ENCODE measurements around the gene CLEC1B.
"Not testable (repeated sequence)": the region's sequence is repeated elsewhere in the genome, so short reads cannot be mapped to it uniquely, and the experiment has no call there.

CLEC1B gene

GRCh38 chr12:9999016-9999415, at the start of gene CLEC1B:
CLEC1B (minus strand) TSS chr12:9999121; CDS start chr12:9999100, 21 bp downstream.
- DNase-seq (ENCODE audit: low spot score) = no peak

GRCh38 chr12:10048526-10048925, 49.6 kb upstream of the CLEC1B start:
- DNase-seq (ENCODE audit: low spot score) = no peak

- no peak for DNase-seq (ENCODE audit: low spot score)
Measured at GRCh38 chr12:10042167-10042566, 43.2 kb upstream of the CLEC1B start.

GRCh38 chr12:10033783-10034545, 35.0 kb upstream of the CLEC1B start:
- DNase-seq (ENCODE audit: low spot score) = peak; percentile 27

- no peak for DNase-seq (ENCODE audit: low spot score)
Measured at GRCh38 chr12:10031771-10032175, 32.9 kb upstream of the CLEC1B start.

GRCh38 chr12:10031321-10031720, 32.4 kb upstream of the CLEC1B start:
- no peak for DNase-seq (ENCODE audit: low spot score)

- no peak for DNase-seq (ENCODE audit: low spot score)
Measured at GRCh38 chr12:10030446-10030845, 31.5 kb upstream of the CLEC1B start, which contains the start of gene CLEC9A. CLEC9A (plus strand) TSS chr12:10030682; CDS start chr12:10052688, 22,006 bp downstream.

- DNase-seq (ENCODE audit: low spot score) = peak; percentile 19
Measured at GRCh38 chr12:10027721-10028120, 28.8 kb upstream of the CLEC1B start.

- no peak for DNase-seq (ENCODE audit: low spot score)
Measured at GRCh38 chr12:10027311-10027710, 28.4 kb upstream of the CLEC1B start.

GRCh38 chr12:10026666-10027065, 27.7 kb upstream of the CLEC1B start:
- not testable (repeated sequence) for DNase-seq (ENCODE audit: low spot score)

- DNase-seq (ENCODE audit: low spot score) = no peak
Measured at GRCh38 chr12:10025236-10025635, 26.3 kb upstream of the CLEC1B start.

GRCh38 chr12:10021342-10021741, 22.4 kb upstream of the CLEC1B start:
- no peak for DNase-seq (ENCODE audit: low spot score)

- no peak for DNase-seq (ENCODE audit: low spot score)
Measured at GRCh38 chr12:10018386-10018785, 19.5 kb upstream of the CLEC1B start.

- DNase-seq (ENCODE audit: low spot score) = no peak
Measured at GRCh38 chr12:10016881-10017280, 18.0 kb upstream of the CLEC1B start.

- no peak for DNase-seq (ENCODE audit: low spot score)
Measured at GRCh38 chr12:10015450-10015849, 16.5 kb upstream of the CLEC1B start.

GRCh38 chr12:10012630-10013330, 13.9 kb upstream of the CLEC1B start:
- DNase-seq (ENCODE audit: low spot score) = no peak

GRCh38 chr12:10001171-10001776, 2.4 kb upstream of the CLEC1B start:
- no peak for DNase-seq (ENCODE audit: low spot score)

GRCh38 chr12:9992296-9992695, 6.6 kb downstream of the CLEC1B start:
- no peak for DNase-seq (ENCODE audit: low spot score)

- DNase-seq (ENCODE audit: low spot score) = no peak
Measured at GRCh38 chr12:9991876-9992275, 7.0 kb downstream of the CLEC1B start.

GRCh38 chr12:9980126-9980525, 18.8 kb downstream of the CLEC1B start:
- no peak for DNase-seq (ENCODE audit: low spot score)

- no peak for DNase-seq (ENCODE audit: low spot score)
Measured at GRCh38 chr12:9977916-9978315, 21.0 kb downstream of the CLEC1B start.

GRCh38 chr12:9976626-9977025, 22.3 kb downstream of the CLEC1B start:
- not testable (repeated sequence) for DNase-seq (ENCODE audit: low spot score)

- DNase-seq (ENCODE audit: low spot score) = no peak
Measured at GRCh38 chr12:9975614-9976013, 23.3 kb downstream of the CLEC1B start.

Measured in RKO (cell line).